HG02588 (cell line): ENCODE data around the gene MALAT1.
"Not testable (repeated sequence)": the region's sequence is repeated elsewhere in the genome, so short reads cannot be mapped to it uniquely, and the experiment has no call there.

Experiments
- ATAC-seq: cut with Tn5 transposase; IDR thresholded peaks from one replicate; pipeline ENCODE4 v1.9.1; 2021; ENCODE audit warnings: mild to moderate bottlenecking, moderate library complexity; ENCODE audit not compliant: unreplicated experiment

Gene MALAT1

GRCh38 chr11:65516135-65516968 is 17.5 kb downstream of the MALAT1 start:
- no peak for ATAC-seq

- ATAC-seq = not testable (repeated sequence)
Measured at GRCh38 chr11:65518941-65519549, 20.2 kb downstream of the MALAT1 start.

- not testable (repeated sequence) for ATAC-seq
Measured at GRCh38 chr11:65521777-65522521, 23.1 kb downstream of the MALAT1 start.

- not testable (repeated sequence) for ATAC-seq
Measured at GRCh38 chr11:65522718-65523630, 24.1 kb downstream of the MALAT1 start.

GRCh38 chr11:65523631-65523968 is 24.8 kb downstream of the MALAT1 start:
- not testable (repeated sequence) for ATAC-seq

GRCh38 chr11:65524014-65524740 is 25.3 kb downstream of the MALAT1 start:
- ATAC-seq = no peak

- peak; percentile 54 for ATAC-seq
Measured at GRCh38 chr11:65524741-65525545, 26.1 kb downstream of the MALAT1 start, which contains the start of gene SCYL1. TSS of gene SCYL1 (plus strand) at chr11:65525083. CDS start at chr11:65525154, 71 bp downstream.

- ATAC-seq = no peak
Measured at GRCh38 chr11:65525546-65526480, 27.0 kb downstream of the MALAT1 start.

- ATAC-seq = no peak
Measured at GRCh38 chr11:65526744-65527143, 27.9 kb downstream of the MALAT1 start.

- no peak for ATAC-seq
Measured at GRCh38 chr11:65528819-65529350, 30.0 kb downstream of the MALAT1 start.

GRCh38 chr11:65529475-65530156 is 30.8 kb downstream of the MALAT1 start:
- no peak for ATAC-seq

- no peak for ATAC-seq
Measured at GRCh38 chr11:65530157-65530496, 31.3 kb downstream of the MALAT1 start.

- no peak for ATAC-seq
Measured at GRCh38 chr11:65532388-65533064, 33.7 kb downstream of the MALAT1 start.

GRCh38 chr11:65535102-65535501 is 36.3 kb downstream of the MALAT1 start:
- ATAC-seq = no peak

- ATAC-seq = no peak
Measured at GRCh38 chr11:65536412-65537295, 37.8 kb downstream of the MALAT1 start.

- ATAC-seq = no peak
Measured at GRCh38 chr11:65537296-65537597, 38.4 kb downstream of the MALAT1 start.
